ENCODE data around the gene LDB3. TPM values are rescaled to one million over a fixed set of nuclear protein-coding genes. Genes with fewer than 3 reads are reported as not detected.
A peak's percentile ranks its signal among the peaks of the same experiment; 100 is the strongest.

LDB3 gene
- polyA plus RNA-seq, 2 of the 4 experiments (the other 2 are of a cell fraction), result 0.13 TPM

DNA sequence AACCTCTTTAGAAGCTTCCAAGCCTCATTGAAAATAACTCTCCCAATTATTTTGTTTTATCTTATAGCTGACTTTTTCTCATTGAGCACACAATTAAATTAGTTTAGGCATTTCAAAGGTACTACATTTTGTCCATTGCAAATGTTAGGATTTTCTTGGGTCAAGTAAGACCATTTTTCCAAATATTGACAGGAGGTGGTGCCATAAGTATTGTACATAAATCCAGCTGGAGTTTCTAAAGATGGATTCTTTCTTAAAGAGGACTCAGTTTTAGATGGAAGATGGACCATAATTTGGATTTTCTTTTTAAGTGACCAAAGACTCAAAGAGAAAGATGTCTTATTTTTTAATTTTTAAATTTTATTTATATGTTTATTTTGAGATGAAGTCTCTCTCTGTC, 26.3 kb upstream of the LDB3 start:
- TF ChIP-seq CHD2 (IDR thresholded peaks at IDR 0.05; ENCODE audit: low read length, partially characterized antibody) (no peak), ZNF302 (CRISPR knock-in tag; IDR thresholded peaks at IDR 0.05) (no peak), RAD21 (conservative IDR thresholded peaks at IDR 0.05 in 1 of 2, IDR thresholded peaks at IDR 0.05 in 1 of 2) (0 out of 5 replicates have a peak, but pooled peaks of 1 of the 2 experiments have one; percentile 13), KDM1A (IDR thresholded peaks at IDR 0.05; ENCODE audit: low read depth) (no peak)
- TF ChIP-seq, protein P1, sequence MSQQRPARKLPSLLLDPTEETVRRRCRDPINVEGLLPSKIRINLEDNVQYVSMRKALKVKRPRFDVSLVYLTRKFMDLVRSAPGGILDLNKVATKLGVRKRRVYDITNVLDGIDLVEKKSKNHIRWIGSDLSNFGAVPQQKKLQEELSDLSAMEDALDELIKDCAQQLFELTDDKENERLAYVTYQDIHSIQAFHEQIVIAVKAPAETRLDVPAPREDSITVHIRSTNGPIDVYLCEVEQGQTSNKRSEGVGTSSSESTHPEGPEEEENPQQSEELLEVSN (IDR thresholded peaks at IDR 0.05; ENCODE audit: borderline replicate concordance, low read depth), result no peak
- no peak overlapping the region for H3K4me3 ChIP-seq
- FAIRE-seq (no peak), DNase-seq (ENCODE audit: low read depth in 1 of 2, low spot score in 1 of 2) (no peak), ATAC-seq (no peak)
- no peak overlapping the region for H3K4me2 ChIP-seq
- ChIA-PET POLR2A (no interaction called here), CTCF (interaction anchor here (1.0 to 2.6 kb wide), 6 partner anchors 14 to 258 kb away, joined by 3 to 10 read pairs (median 4); partner anchors contain the start of gene OPN4)
- 0 out of 3 replicates have a peak, but pooled peaks cover 3% of the 10 kb centered on the region for H3K4me1 ChIP-seq
- H3K27ac ChIP-seq, result no peak overlapping the region
- H3K9me3 ChIP-seq, result no peaks in the 10 kb centered on the region

DNA sequence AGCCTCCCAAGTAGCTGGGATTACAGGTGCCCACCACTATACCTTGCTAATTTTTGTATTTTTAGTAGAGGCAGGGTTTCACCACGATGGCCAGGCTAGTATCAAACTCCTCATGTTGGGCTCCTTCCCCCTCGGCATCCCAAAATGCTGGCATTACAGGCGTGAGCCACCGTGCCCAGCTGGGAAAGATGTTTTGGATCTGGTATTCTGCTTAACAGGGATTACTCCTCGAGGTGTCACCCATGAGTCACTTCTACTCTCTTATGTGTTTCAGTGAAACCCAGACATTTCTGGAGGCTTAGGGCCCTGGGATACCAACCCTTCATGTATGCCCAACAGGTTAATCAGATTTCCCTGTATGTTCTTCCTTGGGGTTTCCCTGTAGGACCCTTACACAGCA, 25.8 kb upstream of the LDB3 start:
- TF ChIP-seq RAD21 (conservative IDR thresholded peaks at IDR 0.05 in 1 of 2, IDR thresholded peaks at IDR 0.05 in 1 of 2) (peak in 1 of 2 experiments; percentile 23; a peak in 1 of 5 replicates), KDM1A (IDR thresholded peaks at IDR 0.05; ENCODE audit: low read depth) (no peak)
- TF ChIP-seq, protein P2, sequence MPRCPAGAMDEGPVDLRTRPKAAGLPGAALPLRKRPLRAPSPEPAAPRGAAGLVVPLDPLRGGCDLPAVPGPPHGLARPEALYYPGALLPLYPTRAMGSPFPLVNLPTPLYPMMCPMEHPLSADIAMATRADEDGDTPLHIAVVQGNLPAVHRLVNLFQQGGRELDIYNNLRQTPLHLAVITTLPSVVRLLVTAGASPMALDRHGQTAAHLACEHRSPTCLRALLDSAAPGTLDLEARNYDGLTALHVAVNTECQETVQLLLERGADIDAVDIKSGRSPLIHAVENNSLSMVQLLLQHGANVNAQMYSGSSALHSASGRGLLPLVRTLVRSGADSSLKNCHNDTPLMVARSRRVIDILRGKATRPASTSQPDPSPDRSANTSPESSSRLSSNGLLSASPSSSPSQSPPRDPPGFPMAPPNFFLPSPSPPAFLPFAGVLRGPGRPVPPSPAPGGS (IDR thresholded peaks at IDR 0.05), result no peak
- Histone ChIP-seq H3K9me3 (no peaks in the 10 kb centered on the region), H3K27ac (no peak overlapping the region), H3K4me2 (no peak overlapping the region), H3K4me3 (no peak overlapping the region), H3K4me1 (peaks cover 6% of the 10 kb centered on the region; the same call in 2 of the 3 replicates)
- FAIRE-seq (no peak), ATAC-seq (peak; percentile 71 to 77; a peak in 5 of 6 replicates), DNase-seq (ENCODE audit: low read depth in 1 of 2, low spot score in 1 of 2) (peak; percentile 28 to 36)
- 20% methylated on average over 5 of the region's 5 CpGs for WGBS (ENCODE audit: missing lambda C conversion rate)
- POLR2A ChIA-PET, result no interaction called here
- CTCF ChIA-PET, result interaction anchor here (0.7 to 2.6 kb wide), 8 partner anchors 13 to 258 kb away, joined by 3 to 10 read pairs (median 3); partner anchors contain the start of gene OPN4

DNA sequence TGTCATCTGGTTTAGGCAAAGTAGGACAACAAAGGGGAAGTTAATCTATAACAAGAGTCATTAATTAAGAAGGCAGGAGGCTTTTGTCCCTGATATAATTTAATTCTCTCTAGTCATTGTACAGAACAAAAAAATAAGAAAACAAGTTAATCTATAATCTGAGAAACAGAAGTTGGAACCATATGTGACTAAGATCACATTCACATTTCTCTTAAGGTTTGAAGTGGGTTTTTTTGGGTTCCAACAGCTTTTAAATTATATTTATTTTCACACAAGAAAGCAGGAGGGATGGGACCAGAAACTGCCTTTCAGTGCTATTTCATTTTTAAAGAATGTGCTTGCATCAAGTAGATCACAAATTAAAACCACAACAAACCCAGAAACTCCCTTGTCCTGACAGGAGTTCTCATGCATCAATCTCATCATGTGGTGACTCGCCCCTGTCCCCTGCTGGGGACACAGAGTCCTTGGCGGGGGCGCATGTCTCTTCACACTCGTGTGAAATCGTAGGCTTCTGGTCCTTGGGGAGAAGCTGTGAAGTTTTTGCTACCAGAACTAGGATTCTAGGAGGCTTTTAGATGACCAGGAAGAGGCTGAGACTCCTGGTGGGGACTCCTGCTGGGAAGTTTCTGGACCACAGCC, 24.0 kb upstream of the LDB3 start:
- peaks cover 24% of the 10 kb centered on the region for H3K4me1 ChIP-seq
- H3K27ac ChIP-seq, result no peak overlapping the region
- FAIRE-seq (no peak), DNase-seq (ENCODE audit: low read depth in 1 of 2, low spot score in 1 of 2) (no peak), ATAC-seq (no peak)
- ChIA-PET POLR2A (no interaction called here), CTCF (interaction anchor here (0.8 to 1.1 kb wide), 2 partner anchors 8 to 44 kb away, joined by 3 to 4 read pairs; no protein-coding TSS in a partner anchor)
- TF ChIP-seq NR3C1 (IDR thresholded peaks at IDR 0.05), result no peak
- TF ChIP-seq EHMT2 (IDR thresholded peaks at IDR 0.05; ENCODE audit: low read depth), result no peak
- TF ChIP-seq, protein P3, sequence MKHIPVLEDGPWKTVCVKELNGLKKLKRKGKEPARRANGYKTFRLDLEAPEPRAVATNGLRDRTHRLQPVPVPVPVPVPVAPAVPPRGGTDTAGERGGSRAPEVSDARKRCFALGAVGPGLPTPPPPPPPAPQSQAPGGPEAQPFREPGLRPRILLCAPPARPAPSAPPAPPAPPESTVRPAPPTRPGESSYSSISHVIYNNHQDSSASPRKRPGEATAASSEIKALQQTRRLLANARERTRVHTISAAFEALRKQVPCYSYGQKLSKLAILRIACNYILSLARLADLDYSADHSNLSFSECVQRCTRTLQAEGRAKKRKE (CRISPR knock-in tag; IDR thresholded peaks at IDR 0.05; ENCODE audit: low read depth), result no peak
- TF ChIP-seq, protein P4, sequence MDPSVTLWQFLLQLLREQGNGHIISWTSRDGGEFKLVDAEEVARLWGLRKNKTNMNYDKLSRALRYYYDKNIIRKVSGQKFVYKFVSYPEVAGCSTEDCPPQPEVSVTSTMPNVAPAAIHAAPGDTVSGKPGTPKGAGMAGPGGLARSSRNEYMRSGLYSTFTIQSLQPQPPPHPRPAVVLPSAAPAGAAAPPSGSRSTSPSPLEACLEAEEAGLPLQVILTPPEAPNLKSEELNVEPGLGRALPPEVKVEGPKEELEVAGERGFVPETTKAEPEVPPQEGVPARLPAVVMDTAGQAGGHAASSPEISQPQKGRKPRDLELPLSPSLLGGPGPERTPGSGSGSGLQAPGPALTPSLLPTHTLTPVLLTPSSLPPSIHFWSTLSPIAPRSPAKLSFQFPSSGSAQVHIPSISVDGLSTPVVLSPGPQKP (IDR thresholded peaks at IDR 0.05; ENCODE audit: low read depth, low read length), result no peak
- no peak for TF ChIP-seq MYC (IDR thresholded peaks at IDR 0.05; ENCODE audit: borderline replicate concordance, low read length)
- TF ChIP-seq HOXB5 (CRISPR knock-in tag; IDR thresholded peaks at IDR 0.05), result no peak
- TF ChIP-seq ZSCAN20 (CRISPR knock-in tag; IDR thresholded peaks at IDR 0.05), result no peak
- no peaks in the 10 kb centered on the region for H3K9me3 ChIP-seq
- 82% methylated on average over 5 of the region's 5 CpGs for WGBS (ENCODE audit: missing lambda C conversion rate)
- H3K4me3 ChIP-seq, result no peak overlapping the region
- no peak overlapping the region for H3K4me2 ChIP-seq

Data from A549 (cell line).